Measurements from ENCODE around the gene FURIN. TPM values are rescaled to one million over a fixed set of nuclear protein-coding genes. Genes with fewer than 3 reads are reported as not detected.

FURIN gene
- total and polyA plus RNA-seq, 9 of the 15 experiments (the other 6 are each of a cell fraction or from before 2014, with no cell fraction given): 0.92 to 99.9 (median 34.8) TPM

- TF ChIP-seq ARID3B (CRISPR knock-in tag; IDR thresholded peaks at IDR 0.05; ENCODE audit: borderline replicate concordance): no peak
- no peak for TF ChIP-seq MCM5 (IDR thresholded peaks at IDR 0.05; ENCODE audit: low read depth)
- no peak; the same call in 1 of the 2 replicates for TF ChIP-seq CBX1 (IDR thresholded peaks at IDR 0.05; ENCODE audit: low read depth)
- TF ChIP-seq E4F1 (CRISPR knock-in tag; IDR thresholded peaks at IDR 0.05; ENCODE audit: borderline replicate concordance): no peak
- no peak for TF ChIP-seq ZNF140 (CRISPR knock-in tag; IDR thresholded peaks at IDR 0.05)
- TF ChIP-seq L3MBTL2 (IDR thresholded peaks at IDR 0.05): peak; percentile 74
- no peak for TF ChIP-seq ZSCAN32 (CRISPR knock-in tag; IDR thresholded peaks at IDR 0.05)
- TF ChIP-seq JUND (IDR thresholded peaks at IDR 0.05; ENCODE audit: borderline replicate concordance, low read depth, low read length): peak; percentile 66
- TF ChIP-seq JUND (tag; IDR thresholded peaks at IDR 0.05; ENCODE audit: borderline replicate concordance, low read depth, low read length): peak; percentile 41; the same call in 1 of the 3 replicates
- no peak for TF ChIP-seq THAP7 (CRISPR knock-in tag; IDR thresholded peaks at IDR 0.05)
- no peak for TF ChIP-seq CHCHD3 (CRISPR knock-in tag; IDR thresholded peaks at IDR 0.05)
- TF ChIP-seq POU5F1 (IDR thresholded peaks at IDR 0.05; ENCODE audit: borderline replicate concordance, low read depth, low read length, partially characterized antibody): no peak
- TF ChIP-seq PHF20 (IDR thresholded peaks at IDR 0.05; ENCODE audit: partially characterized antibody): peak; percentile 50
- peak; percentile 89 for TF ChIP-seq SUPT5H (IDR thresholded peaks at IDR 0.05)
- TF ChIP-seq PRDM10 (IDR thresholded peaks at IDR 0.05; ENCODE audit: partially characterized antibody): peak; percentile 75
- no peak for TF ChIP-seq HOMEZ (CRISPR knock-in tag; IDR thresholded peaks at IDR 0.05)
- TF ChIP-seq NCOA2 (IDR thresholded peaks at IDR 0.05; ENCODE audit: partially characterized antibody in 2 of 2): no peak
- TF ChIP-seq TCFL5 (CRISPR knock-in tag; conservative IDR thresholded peaks at IDR 0.05): no peak
Observed at GRCh38 chr15:90931828-90932659, 63.7 kb downstream of the FURIN start, which contains the start of gene HDDC3 (continued).

Data from K562 (cell line).